Panc1 (cell line): ENCODE data around the gene WSCD1. TPM values are rescaled to one million over a fixed set of nuclear protein-coding genes. Genes with fewer than 3 reads are reported as not detected.

Experiments used
- ATAC-seq: fragments of 200-7000 bp; cut with Tn5 transposase; 2 replicates; pipeline ENCODE4 v1.9.1; 2020; ENCODE audit warnings: mild to moderate bottlenecking, moderate library complexity
- BruUV-seq: library from RNA; stranded (reverse); fragments of 400-500 nt; replicated peaks from 2 replicates; lab custom pipeline; 2021; lab: Mats Ljungman, UMichigan
- CTCF ChIA-PET: fragments of 300-600 bp; sonication (Branson Sonifier 250); formaldehyde crosslinking; loops from one replicate; lab custom pipeline; 2022; ENCODE audit warnings: antibody characterized with exemption; lab: Charles Lee
- POLR2A ChIA-PET: fragments of 300-600 bp; sonication (Branson Sonifier 250); formaldehyde crosslinking; loops from one replicate; lab custom pipeline; 2022; ENCODE audit warnings: antibody characterized with exemption; lab: Charles Lee
- DNase-seq: peaks from one replicate; pipeline ENCODE4 v3.0.0-alpha.2; 2010; ENCODE audit warnings: low read depth, low spot score
- H3K27ac ChIP-seq: 2 replicates; pipeline ENCODE4 v1.5.1; 2011; ENCODE audit warnings: mild to moderate bottlenecking, low read length, inconsistent platforms
- H3K27me3 ChIP-seq: fragments of 200-500 bp; sonication (Bioruptor generic); 2 replicates; pipeline ENCODE4 v1.6.0; 2014; ENCODE audit warnings: low read length, inconsistent platforms; ENCODE audit not compliant: control insufficient read depth, insufficient read depth
- H3K36me3 ChIP-seq: fragments of 200-500 bp; sonication (Bioruptor generic); 2 replicates; pipeline ENCODE4 v1.5.1; 2014; ENCODE audit warnings: inconsistent platforms, mild to moderate bottlenecking, low read length, moderate library complexity; ENCODE audit not compliant: control insufficient read depth, insufficient read depth
- H3K4me1 ChIP-seq: 2 replicates; pipeline ENCODE4 v1.5.1; 2011; ENCODE audit warnings: inconsistent platforms, mild to moderate bottlenecking, low read length, moderate library complexity; ENCODE audit not compliant: control insufficient read depth, insufficient read depth
- H3K4me3 ChIP-seq, 2 experiments: 2 replicates each; pipeline ENCODE4 v1.5.1; 2011 to 2012; ENCODE audit warnings: low read depth in 2 of 2, low read length in 2 of 2, mild to moderate bottlenecking in 2 of 2, inconsistent platforms in 1 of 2, moderate library complexity in 1 of 2
- H3K9me3 ChIP-seq: fragments of 200-500 bp; sonication (Bioruptor generic); 2 replicates; pipeline ENCODE4 v1.5.1; 2014; ENCODE audit warnings: low read depth, mild to moderate bottlenecking, inconsistent platforms, low read length, moderate library complexity; ENCODE audit not compliant: control insufficient read depth, insufficient read depth
- CTCF ChIP-seq: fragments of 450-650 bp; IDR thresholded peaks from 2 replicates; pipeline ENCODE4 v1.5.1; 2017; ENCODE audit warnings: mild to moderate bottlenecking
- POLR2AphosphoS5 ChIP-seq: IDR thresholded peaks from 2 replicates; pipeline ENCODE4 v1.6.1; 2012; ENCODE audit warnings: mild to moderate bottlenecking, low read depth, low read length, moderate library complexity
- REST ChIP-seq, 2 experiments: IDR thresholded peaks; 2 replicates each; pipeline ENCODE4 v1.6.1; 2011 to 2012; ENCODE audit warnings: low read depth in 2 of 2, control low read depth in 1 of 2, low read length in 1 of 2, mild to moderate bottlenecking in 1 of 2, moderate library complexity in 1 of 2; ENCODE audit not compliant: insufficient read depth in 1 of 2
- SIN3A ChIP-seq: IDR thresholded peaks from 2 replicates; pipeline ENCODE4 v1.6.1; 2012; ENCODE audit warnings: low read depth, mild to moderate bottlenecking, low read length, moderate library complexity, borderline replicate concordance; ENCODE audit not compliant: insufficient read depth
- TCF7L2 ChIP-seq: IDR thresholded peaks from 2 replicates; pipeline ENCODE4 v1.6.1; 2011; ENCODE audit warnings: mild to moderate bottlenecking, low read depth, low read length, inconsistent platforms
- in situ Hi-C: cut with HindIII; loops from 2 replicates; pipeline ENCODE4 v1.10.0; 2016; ENCODE audit warnings: low sequenced_read_pairs, low pct_unique_long_range_greater_than_20kb
- intact Hi-C: fragments of 100-400 bp; cut with micrococcal nuclease; formaldehyde crosslinking; loops from one replicate; pipeline ENCODE4 v1.10.0; 2022; ENCODE audit not compliant: unreplicated experiment
- total RNA-seq: library from RNA; stranded (reverse); gene quantifications from one replicate; pipeline ENCODE4 v1.2.1, GENCODE V29; 2021; ENCODE audit not compliant: unreplicated experiment

The WSCD1 gene
- total RNA-seq, 1 experiment from 2014 or later: 0.74 TPM

- ATAC-seq (no peak), DNase-seq (no peak)
- no peaks in the 10 kb centered on the region for H3K4me1 ChIP-seq
- H3K36me3 ChIP-seq: no peaks in the 10 kb centered on the region
- BruUV-seq: no TSS peak
- intact Hi-C loops: no loop called here
- ChIA-PET POLR2A (no interaction called here), CTCF (no interaction called here)
- no peaks in the 10 kb centered on the region; the same call in 1 of the 2 replicates for H3K27me3 ChIP-seq
- H3K9me3 ChIP-seq: no peaks in the 10 kb centered on the region
- TF ChIP-seq CTCF (no peak), POLR2AphosphoS5 (no peak), REST (IDR thresholded peaks at IDR 0.05; ENCODE audit: insufficient read depth in 1 of 2, low read depth in 2 of 2, low read length in 1 of 2) (no peak), TCF7L2 (no peak), SIN3A (no peak)
- no peak overlapping the region for H3K27ac ChIP-seq
- no peak overlapping the region for H3K4me3 ChIP-seq
- in situ Hi-C loops: no loop called here
Observed at GRCh38 chr17:6094453-6094852, 24.3 kb downstream of the WSCD1 start.

- Histone ChIP-seq H3K36me3 (no peaks in the 10 kb centered on the region), H3K4me1 (no peaks in the 10 kb centered on the region), H3K4me3 (no peak overlapping the region), H3K9me3 (no peaks in the 10 kb centered on the region), H3K27ac (no peak overlapping the region), H3K27me3 (no peaks in the 10 kb centered on the region; the same call in 1 of the 2 replicates)
- POLR2A ChIA-PET: no interaction called here
- ATAC-seq (no peak), DNase-seq (no peak)
- BruUV-seq: no TSS peak
- in situ Hi-C loops (no loop called here), intact Hi-C loops (no loop called here)
- CTCF ChIA-PET: no interaction called here
- TF ChIP-seq TCF7L2: no peak
- no peak for TF ChIP-seq REST (IDR thresholded peaks at IDR 0.05; ENCODE audit: insufficient read depth in 1 of 2, low read depth in 2 of 2, low read length in 1 of 2)
- no peak for TF ChIP-seq SIN3A
- TF ChIP-seq CTCF: no peak
- no peak for TF ChIP-seq POLR2AphosphoS5
Observed at GRCh38 chr17:6094926-6095325, 24.7 kb downstream of the WSCD1 start.
